ENCODE data around the gene EXOSC5. TPM values are rescaled to one million over a fixed set of nuclear protein-coding genes. Genes with fewer than 3 reads are reported as not detected.

EXOSC5 gene
- polyA plus RNA-seq, 1 donor from 2014 or later = 42.0 TPM

- TF ChIP-seq EP300 (conservative IDR thresholded peaks at IDR 0.05; ENCODE audit: poor library complexity, severe bottlenecking) = no peak
Measured at GRCh38 chr19:41367848-41368301, 29.3 kb downstream of the EXOSC5 start (continued).

DNA sequence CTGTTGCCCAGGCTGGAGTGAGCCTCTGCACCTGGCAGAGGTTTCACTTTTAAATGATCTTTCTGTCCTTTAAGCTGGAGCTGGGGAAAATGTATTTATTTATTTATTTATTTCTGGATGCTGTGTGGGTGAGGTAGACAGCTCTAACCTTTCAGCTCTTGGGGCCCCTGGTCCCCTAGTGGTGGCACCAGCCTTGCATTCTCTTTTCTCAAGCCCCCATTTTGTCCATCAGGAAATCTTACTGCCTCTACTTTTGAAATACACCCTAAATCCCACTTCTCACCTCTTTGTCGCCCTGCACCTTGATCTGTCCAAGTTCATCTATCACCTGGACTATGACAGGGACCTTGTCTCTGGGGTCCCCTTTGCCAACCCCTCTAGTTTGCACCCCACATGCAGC lies 31.1 kb downstream of the EXOSC5 start:
- H3K79me2 ChIP-seq (replicated peaks; ENCODE audit: insufficient read depth, low read length) = peaks cover 22% of the 10 kb centered on the region
- H3K27me3 ChIP-seq (ENCODE audit: insufficient read depth, low read depth, low read length) = no peaks in the 10 kb centered on the region
- TF ChIP-seq MXI1 (conservative IDR thresholded peaks at IDR 0.05; ENCODE audit: poor library complexity, severe bottlenecking) (no peak), POLR2AphosphoS5 (IDR thresholded peaks at IDR 0.05) (no peak), RAD21 (conservative IDR thresholded peaks at IDR 0.05) (no peak), CTCF (IDR thresholded peaks at IDR 0.05; ENCODE audit: poor library complexity, severe bottlenecking) (no peak), SMC3 (conservative IDR thresholded peaks at IDR 0.05; ENCODE audit: poor library complexity) (no peak), EZH2 (IDR thresholded peaks at IDR 0.05; ENCODE audit: borderline replicate concordance, insufficient read depth, low read length, poor library complexity, severe bottlenecking) (no peak), TAF1 (IDR thresholded peaks at IDR 0.05; ENCODE audit: low read depth) (no peak), EP300 (conservative IDR thresholded peaks at IDR 0.05; ENCODE audit: poor library complexity, severe bottlenecking) (no peak)
- TF ChIP-seq, protein P1, sequence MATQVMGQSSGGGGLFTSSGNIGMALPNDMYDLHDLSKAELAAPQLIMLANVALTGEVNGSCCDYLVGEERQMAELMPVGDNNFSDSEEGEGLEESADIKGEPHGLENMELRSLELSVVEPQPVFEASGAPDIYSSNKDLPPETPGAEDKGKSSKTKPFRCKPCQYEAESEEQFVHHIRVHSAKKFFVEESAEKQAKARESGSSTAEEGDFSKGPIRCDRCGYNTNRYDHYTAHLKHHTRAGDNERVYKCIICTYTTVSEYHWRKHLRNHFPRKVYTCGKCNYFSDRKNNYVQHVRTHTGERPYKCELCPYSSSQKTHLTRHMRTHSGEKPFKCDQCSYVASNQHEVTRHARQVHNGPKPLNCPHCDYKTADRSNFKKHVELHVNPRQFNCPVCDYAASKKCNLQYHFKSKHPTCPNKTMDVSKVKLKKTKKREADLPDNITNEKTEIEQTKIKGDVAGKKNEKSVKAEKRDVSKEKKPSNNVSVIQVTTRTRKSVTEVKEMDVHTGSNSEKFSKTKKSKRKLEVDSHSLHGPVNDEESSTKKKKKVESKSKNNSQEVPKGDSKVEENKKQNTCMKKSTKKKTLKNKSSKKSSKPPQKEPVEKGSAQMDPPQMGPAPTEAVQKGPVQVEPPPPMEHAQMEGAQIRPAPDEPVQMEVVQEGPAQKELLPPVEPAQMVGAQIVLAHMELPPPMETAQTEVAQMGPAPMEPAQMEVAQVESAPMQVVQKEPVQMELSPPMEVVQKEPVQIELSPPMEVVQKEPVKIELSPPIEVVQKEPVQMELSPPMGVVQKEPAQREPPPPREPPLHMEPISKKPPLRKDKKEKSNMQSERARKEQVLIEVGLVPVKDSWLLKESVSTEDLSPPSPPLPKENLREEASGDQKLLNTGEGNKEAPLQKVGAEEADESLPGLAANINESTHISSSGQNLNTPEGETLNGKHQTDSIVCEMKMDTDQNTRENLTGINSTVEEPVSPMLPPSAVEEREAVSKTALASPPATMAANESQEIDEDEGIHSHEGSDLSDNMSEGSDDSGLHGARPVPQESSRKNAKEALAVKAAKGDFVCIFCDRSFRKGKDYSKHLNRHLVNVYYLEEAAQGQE (IDR thresholded peaks at IDR 0.05; ENCODE audit: borderline replicate concordance) = no peak
- no peaks in the 10 kb centered on the region for H3K9me3 ChIP-seq (ENCODE audit: low read length)
- H3K4me3 ChIP-seq (ENCODE audit: low read length) = no peak overlapping the region
- no peak overlapping the region for H2AFZ ChIP-seq (ENCODE audit: low read depth, low read length)
- H3F3A ChIP-seq (ENCODE audit: insufficient read depth, low read length, poor library complexity, severe bottlenecking) = peaks cover 8% of the 10 kb centered on the region
- H3K36me3 ChIP-seq (ENCODE audit: insufficient read depth, low read length) = no peaks in the 10 kb centered on the region
- H3K4me2 ChIP-seq (ENCODE audit: low read length) = no peak overlapping the region
- no peak overlapping the region for H3K27ac ChIP-seq (ENCODE audit: low read length)
- no peaks in the 10 kb centered on the region for H4K20me1 ChIP-seq (ENCODE audit: insufficient read depth)
- no peaks in the 10 kb centered on the region for H3K9me2 ChIP-seq (ENCODE audit: insufficient read depth, low read length)
- H3K9ac ChIP-seq (ENCODE audit: low read length) = no peak overlapping the region

GRCh38 chr19:41364524-41365391 lies 32.4 kb downstream of the EXOSC5 start:
- H3K9ac ChIP-seq (ENCODE audit: low read length) = peak overlapping the region; percentile 91
- H3K27ac ChIP-seq (ENCODE audit: low read length) = peak overlapping the region; percentile 97
- H3K4me3 ChIP-seq (ENCODE audit: low read length) = peak overlapping the region; percentile 68
- no peaks in the 10 kb centered on the region for H3K9me2 ChIP-seq (ENCODE audit: insufficient read depth, low read length)
- peaks cover 8% of the 10 kb centered on the region for H3F3A ChIP-seq (ENCODE audit: insufficient read depth, low read length, poor library complexity, severe bottlenecking)
- no peaks in the 10 kb centered on the region for H3K27me3 ChIP-seq (ENCODE audit: insufficient read depth, low read depth, low read length)
- no peak for TF ChIP-seq EZH2 (IDR thresholded peaks at IDR 0.05; ENCODE audit: borderline replicate concordance, insufficient read depth, low read length, poor library complexity, severe bottlenecking)
- no peak for TF ChIP-seq CTCF (IDR thresholded peaks at IDR 0.05; ENCODE audit: poor library complexity, severe bottlenecking)
- TF ChIP-seq POLR2AphosphoS5 (IDR thresholded peaks at IDR 0.05) = no peak
- TF ChIP-seq, protein P1 (IDR thresholded peaks at IDR 0.05; ENCODE audit: borderline replicate concordance) = no peak
- no peak for TF ChIP-seq TAF1 (IDR thresholded peaks at IDR 0.05; ENCODE audit: low read depth)
- TF ChIP-seq SMC3 (conservative IDR thresholded peaks at IDR 0.05; ENCODE audit: poor library complexity) = no peak
- TF ChIP-seq MXI1 (conservative IDR thresholded peaks at IDR 0.05; ENCODE audit: poor library complexity, severe bottlenecking) = no peak
- peak overlapping the region; percentile 71 for H3K4me2 ChIP-seq (ENCODE audit: low read length)
- no peaks in the 10 kb centered on the region for H4K20me1 ChIP-seq (ENCODE audit: insufficient read depth)
- H3K79me2 ChIP-seq (replicated peaks; ENCODE audit: insufficient read depth, low read length) = peaks cover 22% of the 10 kb centered on the region
- peak overlapping the region; percentile 62 for H2AFZ ChIP-seq (ENCODE audit: low read depth, low read length)
- no peaks in the 10 kb centered on the region for H3K36me3 ChIP-seq (ENCODE audit: insufficient read depth, low read length)
- H3K9me3 ChIP-seq (ENCODE audit: low read length) = no peaks in the 10 kb centered on the region
